Stimulated activated CD4-positive, alpha-beta T cell treated with anti-CD3 and anti-CD28 coated beads, Interleukin-4, amount 100 ng/mL, for 48 hours (primary cell): ENCODE measurements around the gene SEPHS2.
"Not testable (repeated sequence)": the region's sequence is repeated elsewhere in the genome, so short reads cannot be mapped to it uniquely, and the experiment has no call there.

Source experiments
- DNase-seq, 2 donors: peaks; one replicate each; pipeline ENCODE4 v3.0.0-alpha.2; 2020; ENCODE audit warnings: low read depth in 2 of 2

Gene SEPHS2, protein sequence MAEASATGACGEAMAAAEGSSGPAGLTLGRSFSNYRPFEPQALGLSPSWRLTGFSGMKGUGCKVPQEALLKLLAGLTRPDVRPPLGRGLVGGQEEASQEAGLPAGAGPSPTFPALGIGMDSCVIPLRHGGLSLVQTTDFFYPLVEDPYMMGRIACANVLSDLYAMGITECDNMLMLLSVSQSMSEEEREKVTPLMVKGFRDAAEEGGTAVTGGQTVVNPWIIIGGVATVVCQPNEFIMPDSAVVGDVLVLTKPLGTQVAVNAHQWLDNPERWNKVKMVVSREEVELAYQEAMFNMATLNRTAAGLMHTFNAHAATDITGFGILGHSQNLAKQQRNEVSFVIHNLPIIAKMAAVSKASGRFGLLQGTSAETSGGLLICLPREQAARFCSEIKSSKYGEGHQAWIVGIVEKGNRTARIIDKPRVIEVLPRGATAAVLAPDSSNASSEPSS

DNA sequence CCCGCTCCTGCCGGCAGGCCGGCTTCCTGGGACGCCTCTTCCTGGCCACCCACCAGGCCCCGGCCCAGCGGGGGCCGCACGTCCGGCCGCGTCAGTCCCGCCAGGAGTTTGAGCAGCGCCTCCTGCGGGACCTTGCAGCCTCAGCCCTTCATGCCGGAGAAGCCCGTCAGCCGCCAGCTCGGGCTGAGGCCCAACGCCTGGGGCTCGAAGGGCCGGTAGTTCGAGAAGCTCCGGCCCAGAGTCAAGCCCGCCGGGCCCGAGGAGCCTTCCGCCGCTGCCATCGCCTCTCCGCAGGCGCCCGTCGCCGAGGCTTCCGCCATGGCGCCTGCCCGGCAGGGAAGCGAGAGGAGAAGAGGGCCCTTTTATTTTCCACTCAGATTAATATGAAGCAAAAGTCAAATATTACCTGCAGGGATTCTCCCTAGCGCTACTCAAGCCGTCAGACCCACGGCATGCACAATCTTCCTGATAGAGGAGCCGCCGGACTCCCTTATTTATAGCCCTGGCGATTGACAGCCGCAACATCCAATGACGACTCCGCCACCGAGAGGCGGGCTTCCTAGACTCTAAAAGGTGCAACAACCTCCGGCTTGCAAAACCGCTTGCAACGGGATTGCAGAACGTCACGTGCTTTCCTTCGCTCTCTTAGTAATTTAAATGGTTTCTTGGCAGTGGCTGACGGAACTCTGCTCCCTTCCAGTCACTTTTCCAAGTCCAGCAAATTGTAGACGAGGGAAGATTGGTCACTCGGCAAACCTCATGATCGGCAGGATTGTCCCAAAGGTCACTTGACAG is at the start of gene SEPHS2:
TSS of gene SEPHS2 (minus strand) at position 467 of the 795 bp plus-strand sequence. CDS start at position 320, 147 bp downstream.
- peak; percentile 95 for DNase-seq

DNA sequence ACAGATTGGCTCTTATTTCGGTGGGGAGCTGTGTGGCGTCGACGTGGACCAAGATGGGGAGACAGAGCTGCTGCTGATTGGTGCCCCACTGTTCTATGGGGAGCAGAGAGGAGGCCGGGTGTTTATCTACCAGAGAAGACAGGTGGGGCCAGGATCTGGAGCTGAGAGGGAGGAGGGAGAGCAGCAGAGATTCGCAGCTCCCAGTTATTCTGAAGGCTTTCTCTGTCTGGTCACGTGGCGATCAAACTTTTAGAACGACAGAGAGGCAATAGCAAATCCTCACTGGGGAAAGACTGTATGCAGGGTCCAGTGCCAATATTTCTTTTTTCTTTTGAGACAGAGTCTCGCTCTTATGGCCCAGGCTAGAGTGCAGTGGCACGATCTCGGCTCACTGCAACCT is 49.0 kb upstream of the SEPHS2 start:
- DNase-seq: no peak

DNA sequence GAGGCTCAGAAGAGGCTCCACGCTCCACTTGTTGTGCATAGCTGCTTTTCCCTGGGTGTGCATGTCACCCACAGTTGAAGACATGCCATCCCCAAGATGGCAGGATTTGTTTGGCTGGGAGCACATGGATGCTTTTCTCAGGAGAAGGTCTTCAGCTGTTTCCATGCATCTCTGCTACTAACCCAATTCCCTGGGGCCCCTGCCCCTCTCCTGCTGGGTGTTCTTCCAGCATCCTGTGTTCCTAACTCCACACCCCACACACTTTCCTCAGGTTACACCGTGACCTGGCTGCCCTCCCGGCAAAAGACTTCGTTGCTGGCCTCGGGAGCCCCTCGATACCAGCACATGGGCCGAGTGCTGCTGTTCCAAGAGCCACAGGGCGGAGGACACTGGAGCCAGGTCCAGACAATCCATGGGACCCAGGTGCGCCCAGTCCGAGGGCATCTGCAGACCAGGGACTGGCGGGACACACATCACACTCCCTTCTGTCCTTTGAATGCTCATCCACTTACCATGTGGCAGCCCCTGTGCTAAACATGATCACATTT is 48.3 kb upstream of the SEPHS2 start:
- DNase-seq: no peak

DNA sequence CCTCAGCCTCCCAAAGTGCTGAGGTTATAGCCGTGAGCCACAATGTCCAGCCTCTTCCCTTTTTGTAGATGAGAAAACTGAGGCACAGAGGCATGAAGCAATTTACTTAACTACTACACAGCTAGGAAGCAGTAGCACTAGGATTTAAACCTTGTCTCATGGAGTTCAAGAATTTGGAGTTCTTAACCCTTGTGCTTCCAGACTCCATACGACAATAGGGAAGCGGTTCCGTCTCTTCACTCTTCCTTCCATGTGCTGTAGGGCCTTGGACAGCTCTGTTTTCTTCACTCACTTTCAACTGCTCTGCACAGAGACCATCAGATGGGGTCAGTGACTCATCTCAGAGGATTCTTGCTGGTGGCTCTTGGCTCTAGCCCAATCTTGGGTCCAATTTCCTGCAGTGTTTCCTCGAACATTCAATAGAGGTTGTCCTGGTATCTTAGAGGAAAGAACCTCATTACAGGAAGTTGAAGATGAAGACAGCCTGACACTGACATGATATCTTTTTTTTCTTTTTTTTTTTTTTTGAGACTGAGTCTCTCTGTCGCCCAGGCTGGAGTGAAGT is 46.2 kb upstream of the SEPHS2 start:
- no peak for DNase-seq

DNA sequence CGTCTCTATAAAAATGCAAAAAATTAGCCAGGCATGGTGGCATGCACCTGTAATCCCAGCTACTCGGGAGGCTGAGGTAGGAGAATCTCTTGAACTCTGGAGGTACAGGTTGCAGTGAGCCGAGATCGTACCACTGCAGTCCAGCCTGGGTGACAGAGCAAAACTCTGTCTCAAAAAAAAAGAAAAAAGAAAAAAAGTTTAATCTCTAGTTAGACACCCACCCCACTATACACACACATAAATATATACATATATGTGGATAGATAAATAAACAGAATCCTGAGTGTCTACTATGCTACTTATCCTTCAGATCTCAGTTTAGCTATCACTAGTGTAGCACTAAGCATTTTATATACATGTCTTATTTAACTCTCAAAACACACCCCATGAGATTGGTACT is 45.6 kb upstream of the SEPHS2 start:
- no peak for DNase-seq

DNA sequence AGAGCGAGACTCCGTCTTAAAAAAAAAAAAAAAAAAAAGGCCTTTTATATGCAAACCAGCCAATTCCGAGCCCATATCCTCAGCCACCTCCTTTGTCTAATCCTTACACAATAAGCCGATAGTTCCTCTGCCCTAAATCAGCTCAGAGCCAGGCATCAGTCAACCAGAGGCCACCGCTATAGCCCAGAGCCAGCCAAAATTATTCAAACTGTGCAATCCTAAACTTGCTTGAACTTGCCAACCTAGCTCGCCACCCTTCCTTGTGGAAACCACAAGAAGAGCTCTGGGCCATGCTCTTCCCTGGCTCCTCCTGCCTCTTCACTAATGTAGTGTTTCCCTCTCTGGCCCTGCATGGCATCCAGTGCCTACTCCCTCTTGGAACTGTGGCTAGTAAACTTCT is 44.5 kb upstream of the SEPHS2 start:
- no peak for DNase-seq

DNA sequence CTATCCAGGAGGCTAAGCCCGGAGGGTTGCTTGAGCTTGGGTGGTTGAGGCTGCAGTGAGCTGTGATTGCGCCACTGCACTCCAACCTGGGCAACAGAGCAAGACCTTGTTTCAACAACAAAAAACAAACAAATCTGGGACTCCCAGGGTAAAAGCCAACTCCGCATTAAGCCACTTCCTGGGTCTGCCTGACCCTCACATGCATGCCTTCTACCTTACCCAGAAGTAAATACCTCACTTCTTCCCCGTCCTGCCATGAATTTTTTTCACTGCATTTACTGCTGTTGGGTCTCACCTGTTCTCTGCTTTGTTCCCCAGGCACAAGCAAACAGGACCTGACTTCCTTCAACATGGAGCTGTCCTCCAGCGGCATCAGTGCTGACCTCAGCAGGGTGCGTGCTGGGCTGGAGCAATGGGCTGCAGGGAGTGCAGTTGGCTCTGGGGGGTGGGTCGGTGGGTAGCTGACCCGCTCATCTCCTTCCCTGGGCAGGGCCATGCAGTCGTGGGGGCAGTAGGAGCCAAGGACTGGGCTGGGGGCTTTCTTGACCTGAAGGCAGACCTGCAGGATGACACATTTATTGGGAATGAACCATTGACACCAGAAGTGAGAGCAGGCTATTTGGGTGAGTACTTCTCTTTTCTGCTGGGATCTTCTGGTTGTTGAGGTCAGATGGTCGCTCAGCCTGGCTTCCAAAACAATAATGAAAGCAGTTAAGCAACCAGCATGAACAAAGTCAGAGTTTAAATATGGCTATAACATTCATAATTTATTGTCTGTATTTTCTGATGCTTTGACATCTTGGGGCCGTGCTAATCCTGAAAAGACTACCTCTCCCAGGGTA is 43.3 kb upstream of the SEPHS2 start:
- no peak for DNase-seq

DNA sequence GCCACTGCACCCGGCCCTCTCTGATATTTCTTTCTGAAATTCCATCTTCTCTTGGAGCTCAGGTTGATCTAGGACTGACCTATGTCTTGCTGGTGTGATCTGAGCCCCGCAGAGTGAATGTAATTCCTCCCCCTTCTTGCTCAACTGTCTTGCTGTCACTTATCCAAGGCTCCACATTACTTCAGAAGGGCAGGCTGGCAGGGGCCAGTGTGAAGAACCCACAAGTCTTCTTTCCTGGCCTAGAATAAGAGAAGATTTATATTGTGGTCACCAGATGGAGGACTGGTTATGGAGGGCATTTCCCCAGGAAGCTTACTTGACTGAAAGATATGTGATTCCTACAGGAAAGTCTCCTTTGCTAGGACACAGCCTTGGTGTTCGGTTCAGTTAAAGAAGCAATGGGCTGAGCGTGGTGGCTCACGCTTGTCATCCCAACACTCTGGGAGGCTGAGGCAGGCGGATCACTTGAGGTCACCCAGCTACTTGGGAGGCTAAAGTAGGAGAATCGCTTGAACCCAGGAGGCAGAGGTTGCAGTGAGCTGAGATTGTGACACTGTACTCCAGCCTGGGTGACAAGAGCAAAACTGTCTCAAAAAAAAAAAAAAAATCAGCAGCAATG is 40.3 kb upstream of the SEPHS2 start:
- no peak for DNase-seq

DNA sequence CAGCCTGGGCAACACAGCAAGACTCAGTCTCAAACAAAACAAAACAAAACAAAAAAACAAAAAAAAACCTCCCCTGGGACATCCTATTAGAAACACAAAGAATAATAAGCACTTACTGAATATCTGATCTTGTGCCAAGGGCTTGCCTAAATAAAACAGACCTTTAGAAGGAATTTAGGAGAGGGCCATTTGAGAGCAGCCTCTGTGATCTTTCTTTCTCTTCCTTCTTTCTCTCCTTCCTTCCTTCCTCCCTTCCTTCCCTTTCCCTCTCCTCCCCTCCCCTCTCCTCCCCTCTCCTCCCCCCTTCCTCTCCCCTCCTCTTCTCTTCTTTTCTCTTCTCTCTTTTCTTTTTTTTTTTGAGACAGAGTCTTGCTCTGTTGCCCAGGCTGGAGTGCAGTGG is 39.2 kb upstream of the SEPHS2 start:
- DNase-seq: no peak

DNA sequence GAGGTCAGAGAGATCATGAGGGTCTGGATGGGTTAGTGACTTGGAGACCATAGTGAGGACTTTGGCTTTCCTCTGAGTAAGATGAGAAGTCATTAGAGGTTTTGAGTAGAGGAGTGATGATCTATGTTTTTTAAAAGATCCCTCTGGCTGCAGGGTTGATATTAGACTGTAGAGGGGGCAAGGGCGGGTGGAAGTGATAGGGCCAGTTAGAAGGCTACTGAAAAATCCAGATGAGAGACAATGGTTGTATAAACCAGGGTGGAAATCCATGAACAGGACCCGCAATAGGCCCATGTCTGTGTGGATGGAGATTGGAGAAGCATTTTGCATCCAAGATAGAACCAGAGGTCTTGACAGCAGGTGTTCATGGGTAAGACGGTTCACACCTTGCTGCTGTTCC is 36.7 kb upstream of the SEPHS2 start:
- no peak for DNase-seq

DNA sequence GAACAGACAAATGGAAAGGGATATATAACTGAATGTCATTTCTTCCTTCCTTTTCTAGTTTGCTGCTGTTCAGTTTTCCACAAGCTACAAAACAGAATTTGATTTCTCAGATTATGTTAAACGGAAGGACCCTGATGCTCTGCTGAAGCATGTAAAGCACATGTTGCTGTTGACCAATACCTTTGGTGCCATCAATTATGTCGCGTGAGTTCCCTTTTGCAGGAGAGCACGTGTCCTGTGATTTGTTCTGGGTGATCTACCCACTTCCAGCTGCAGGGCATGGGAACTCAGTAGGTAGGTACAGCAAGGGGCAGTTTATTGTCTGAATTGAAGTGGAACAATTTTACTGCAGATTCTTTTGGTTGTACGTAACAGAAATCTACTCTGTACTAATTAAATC is 35.7 kb upstream of the SEPHS2 start:
- DNase-seq: no peak

DNA sequence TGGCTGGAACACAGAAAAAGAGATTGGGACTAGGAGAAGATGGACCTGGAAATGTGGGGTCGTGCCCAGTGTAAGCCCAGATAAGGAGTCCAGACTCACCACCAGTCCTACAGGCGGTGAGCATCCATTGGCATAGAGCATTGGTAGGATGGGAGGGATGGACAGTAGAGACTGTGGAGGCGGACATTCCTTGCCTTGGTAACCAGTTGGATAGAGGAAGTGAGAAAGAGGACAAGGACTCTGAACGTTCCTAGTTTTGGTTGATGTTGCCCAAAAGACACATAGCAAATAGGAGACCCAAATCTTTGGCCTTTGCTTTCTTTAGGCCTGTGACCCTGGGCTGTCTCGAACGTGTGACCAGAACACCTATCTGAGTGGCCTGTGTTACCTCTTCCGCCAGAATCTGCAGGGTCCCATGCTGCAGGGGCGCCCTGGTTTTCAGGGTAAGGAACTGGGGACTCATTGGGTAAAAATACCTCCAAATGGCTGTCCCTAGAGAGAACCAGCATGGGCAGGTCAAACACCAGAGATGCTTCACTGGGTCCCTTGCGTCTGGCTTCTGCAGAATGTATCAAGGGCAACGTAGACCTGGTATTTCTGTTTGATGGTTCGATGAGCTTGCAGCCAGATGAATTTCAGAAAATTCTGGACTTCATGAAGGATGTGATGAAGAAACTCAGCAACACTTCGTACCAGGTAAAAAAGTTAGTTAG is 33.2 kb upstream of the SEPHS2 start:
- DNase-seq: no peak

DNA sequence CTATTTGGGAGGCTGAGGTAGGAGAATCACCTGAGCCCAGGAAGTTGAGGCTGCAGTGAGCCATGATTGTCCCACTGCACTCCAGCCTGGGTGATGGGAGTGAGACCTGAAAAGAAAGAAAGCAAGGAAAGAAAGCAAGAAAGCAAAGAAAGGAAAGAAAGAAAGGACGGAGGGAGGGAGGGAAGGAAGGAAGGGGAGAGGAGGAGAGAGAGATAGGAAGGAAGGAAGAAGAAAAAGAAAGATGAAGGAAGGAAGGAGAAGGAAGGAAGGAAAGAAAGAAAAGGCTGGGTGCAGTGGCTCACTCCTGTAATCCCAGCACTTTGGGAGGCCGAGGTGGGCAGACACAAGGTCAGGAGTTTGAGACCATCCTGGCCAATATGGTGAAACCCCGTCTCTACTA is 32.1 kb upstream of the SEPHS2 start:
- not testable (repeated sequence) for DNase-seq

DNA sequence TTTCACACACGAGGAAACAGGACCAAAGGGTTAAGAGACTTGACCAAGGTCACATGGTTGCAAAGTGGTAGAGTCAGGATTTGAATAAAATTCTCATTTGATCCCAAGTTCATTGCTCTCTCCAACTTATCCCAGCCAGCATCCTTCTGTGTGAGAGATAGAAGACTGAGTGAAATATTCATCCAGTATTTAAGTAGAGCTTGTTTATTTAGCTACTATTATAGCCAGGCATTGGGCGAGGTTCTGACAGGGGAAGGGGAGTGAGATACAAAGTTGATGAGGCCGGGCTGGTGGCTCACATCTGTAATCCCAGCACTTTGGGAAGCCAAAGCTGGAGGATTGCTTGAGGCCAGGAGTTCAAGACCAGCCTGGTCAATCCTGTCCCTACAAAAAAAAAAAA is 31.3 kb upstream of the SEPHS2 start:
- DNase-seq: no peak

DNA sequence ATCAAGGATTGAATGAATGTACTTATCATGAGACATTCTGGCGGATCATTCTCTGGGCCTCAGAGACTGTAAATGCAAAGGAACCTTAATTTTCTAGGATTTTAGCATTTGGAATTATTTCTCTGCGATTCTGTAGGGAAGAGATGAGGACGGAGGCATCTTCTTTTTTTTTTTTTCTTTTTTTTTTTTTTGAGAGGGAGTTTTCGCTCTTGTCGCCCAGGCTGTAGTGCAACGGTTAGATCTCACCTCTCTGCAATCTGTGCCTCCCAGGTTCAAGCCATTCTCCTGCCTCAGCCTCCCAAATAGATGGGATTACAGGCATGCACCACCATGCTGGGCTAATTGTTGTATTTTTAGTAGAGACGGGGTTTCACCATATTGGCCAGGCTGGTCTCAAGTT is 29.0 kb upstream of the SEPHS2 start:
- DNase-seq: no peak

DNA sequence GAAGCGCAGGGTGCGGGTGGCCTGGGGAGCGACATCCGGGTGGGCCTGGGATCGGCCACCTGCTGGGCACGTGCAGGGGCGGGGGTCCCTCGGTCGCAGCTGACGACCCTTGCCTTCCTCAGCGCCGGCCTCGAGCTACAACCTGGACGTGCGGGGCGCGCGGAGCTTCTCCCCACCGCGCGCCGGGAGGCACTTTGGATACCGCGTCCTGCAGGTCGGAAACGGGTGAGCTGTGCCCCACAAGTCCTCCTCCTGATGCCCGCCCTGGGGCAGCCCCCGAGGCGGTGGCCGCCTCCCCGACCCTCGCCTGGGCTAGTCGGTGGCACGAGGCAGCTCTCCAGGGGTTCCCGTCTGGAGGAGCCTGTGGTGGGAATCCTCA is 28.4 kb upstream of the SEPHS2 start:
- DNase-seq: no peak

DNA sequence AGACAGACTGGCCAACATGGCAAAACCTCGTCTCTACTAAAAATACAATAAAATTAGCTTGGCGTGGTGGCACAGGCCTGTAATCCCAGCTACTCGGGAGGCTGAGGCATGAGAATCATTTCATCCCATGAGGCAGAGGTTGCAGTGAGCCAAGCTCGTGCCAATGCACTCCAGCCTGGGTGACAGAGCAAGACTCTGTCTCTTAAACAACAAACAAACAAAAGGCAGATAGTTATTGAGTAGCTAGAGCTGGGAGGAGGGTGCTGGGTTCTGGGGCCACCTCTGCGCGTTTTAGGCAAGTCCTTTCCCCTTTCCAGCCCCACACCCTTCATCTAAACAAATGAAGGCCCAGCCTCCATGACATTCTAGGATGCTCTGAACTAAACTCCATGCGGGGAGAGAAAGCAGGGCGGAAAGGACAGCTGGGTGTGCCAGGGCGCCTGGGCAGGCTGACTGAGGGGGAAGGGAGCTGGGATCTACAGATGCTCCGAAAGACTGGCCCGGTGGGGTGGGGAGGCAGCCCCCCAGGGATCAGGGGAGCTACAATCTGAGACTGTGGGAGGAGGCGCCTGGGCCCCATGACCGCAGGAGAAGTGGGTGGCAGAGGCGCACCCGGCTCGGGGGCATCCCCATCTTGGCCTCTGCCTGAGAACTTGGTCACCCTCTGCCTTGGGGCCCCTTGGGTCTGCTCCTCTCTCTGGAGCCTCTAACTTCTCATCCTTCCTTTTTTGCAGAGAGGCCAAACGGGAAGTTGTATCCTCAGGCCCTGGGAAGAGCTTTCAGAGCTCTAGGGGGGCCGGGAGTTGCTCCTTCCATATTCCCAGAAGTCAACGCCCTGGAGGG is 27.8 kb upstream of the SEPHS2 start:
- peak in 1 of 2 donors; percentile 62 for DNase-seq

DNA sequence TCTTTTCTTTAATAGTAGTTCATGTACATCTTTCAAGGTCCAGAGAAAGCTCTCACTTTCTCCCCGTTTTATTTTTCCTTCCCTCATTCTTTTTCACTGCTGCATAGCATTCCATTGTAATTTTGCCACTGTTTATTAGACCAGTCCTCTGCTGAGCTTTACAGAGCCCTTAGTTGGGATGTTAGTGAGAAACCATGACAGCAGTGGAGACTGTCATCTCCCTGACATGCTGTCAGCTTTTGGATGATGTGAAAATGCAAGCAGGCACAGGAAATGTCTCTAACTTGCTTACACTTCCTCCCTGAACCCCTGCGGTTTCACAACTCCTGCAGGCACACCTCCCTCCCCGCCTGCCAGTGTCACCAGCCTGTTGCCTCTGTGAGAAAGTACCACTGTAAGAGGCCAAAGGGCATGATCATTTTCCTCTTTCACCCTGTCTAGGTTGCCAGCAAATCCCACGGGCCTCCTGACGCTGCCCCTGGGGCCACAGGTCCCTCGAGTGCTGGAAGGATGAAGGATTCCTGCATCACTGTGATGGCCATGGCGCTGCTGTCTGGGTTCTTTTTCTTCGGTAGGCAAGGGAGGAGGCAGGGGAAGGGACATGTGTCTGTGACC is 26.8 kb upstream of the SEPHS2 start, which contains the start of gene ITGAL:
TSS of gene ITGAL (plus strand) at position 415 of the 615 bp plus-strand sequence. CDS start at position 511, 96 bp downstream.
- peak; percentile 62 to 80 for DNase-seq

DNA sequence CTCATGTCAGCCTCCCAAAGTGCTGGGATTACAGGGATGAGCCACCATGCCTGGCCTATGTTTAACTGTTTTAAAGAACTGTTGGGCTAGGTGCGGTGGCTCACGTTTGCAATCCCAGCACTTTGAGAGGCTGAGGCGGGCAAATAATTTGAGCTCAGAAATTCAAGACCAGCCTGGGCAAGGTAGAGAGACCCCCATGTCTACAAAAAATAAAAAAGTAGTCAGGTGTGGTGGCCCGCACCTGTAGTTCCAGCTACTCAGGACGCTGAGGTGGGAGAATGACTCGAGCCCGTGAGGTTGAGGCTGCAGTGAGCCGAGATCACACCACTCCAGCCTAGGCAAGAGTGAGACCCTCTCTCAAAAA is 24.9 kb upstream of the SEPHS2 start:
- no peak for DNase-seq
